NCI-H1048 (cell line): ENCODE measurements around the gene CTXN1.
"Not testable (repeated sequence)": the region's sequence is repeated elsewhere in the genome, so short reads cannot be mapped to it uniquely, and the experiment has no call there.

Source experiments
- DNase-seq: peaks from one replicate; lab custom pipeline; 2025; lab: John Stamatoyannopoulos, UW

Gene CTXN1

GRCh38 chr19:7925171-7925851 is 624 bp downstream of the CTXN1 start:
- no peak for DNase-seq

DNA sequence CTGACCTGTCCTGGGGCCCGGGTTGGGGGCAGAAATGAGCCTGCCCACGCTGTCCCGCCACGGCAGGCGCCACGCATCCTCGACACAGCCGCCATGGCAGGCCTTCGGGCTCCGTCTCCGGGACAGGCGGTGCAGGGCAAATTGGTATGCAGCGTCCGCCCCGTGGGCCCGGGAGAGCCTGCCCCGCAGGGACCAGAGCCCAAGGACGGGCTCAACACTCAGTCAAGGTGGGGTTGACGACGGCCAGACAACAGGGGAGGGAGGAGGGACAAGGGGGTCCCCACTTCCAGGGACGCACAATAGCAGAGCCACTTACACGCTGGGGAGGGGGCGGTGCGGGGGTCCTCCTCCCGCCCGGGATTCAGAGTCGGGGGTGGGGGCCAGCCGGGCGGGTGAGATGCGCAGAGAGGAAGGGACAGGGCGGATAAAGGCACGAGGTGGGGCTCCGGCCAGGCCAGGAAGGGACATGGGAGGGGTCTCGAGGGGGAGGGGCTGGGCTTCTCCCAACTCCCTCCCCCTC is 1.2 kb downstream of the CTXN1 start:
- no peak for DNase-seq

DNA sequence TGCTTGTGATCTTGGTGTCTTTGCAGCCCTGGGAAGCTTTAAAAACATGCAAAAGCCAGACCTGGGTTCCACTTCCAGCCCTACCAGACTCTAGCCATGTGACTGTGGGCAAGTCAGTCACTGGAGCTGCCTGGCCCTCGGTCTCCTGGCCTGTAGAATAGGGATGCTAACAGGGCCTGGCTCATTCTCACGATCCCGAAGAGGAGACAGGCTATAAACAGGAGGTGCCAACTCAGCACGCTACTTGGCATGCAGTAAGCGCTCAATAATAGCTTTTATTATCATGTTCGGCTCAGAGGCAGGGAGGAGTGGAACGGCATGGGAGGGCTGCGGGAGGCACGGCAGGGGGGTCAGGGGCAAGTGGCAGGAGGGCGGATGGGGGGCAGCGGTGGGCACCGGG is 1.7 kb downstream of the CTXN1 start:
- DNase-seq = no peak

- DNase-seq = no peak
These were observed 2.4 kb downstream of the CTXN1 start for GRCh38 chr19:7923295-7924191.

- DNase-seq = no peak
These were observed 3.1 kb downstream of the CTXN1 start for GRCh38 chr19:7922836-7923195.

- DNase-seq = no peak
These were observed 3.7 kb downstream of the CTXN1 start for GRCh38 chr19:7921967-7922835.

DNA sequence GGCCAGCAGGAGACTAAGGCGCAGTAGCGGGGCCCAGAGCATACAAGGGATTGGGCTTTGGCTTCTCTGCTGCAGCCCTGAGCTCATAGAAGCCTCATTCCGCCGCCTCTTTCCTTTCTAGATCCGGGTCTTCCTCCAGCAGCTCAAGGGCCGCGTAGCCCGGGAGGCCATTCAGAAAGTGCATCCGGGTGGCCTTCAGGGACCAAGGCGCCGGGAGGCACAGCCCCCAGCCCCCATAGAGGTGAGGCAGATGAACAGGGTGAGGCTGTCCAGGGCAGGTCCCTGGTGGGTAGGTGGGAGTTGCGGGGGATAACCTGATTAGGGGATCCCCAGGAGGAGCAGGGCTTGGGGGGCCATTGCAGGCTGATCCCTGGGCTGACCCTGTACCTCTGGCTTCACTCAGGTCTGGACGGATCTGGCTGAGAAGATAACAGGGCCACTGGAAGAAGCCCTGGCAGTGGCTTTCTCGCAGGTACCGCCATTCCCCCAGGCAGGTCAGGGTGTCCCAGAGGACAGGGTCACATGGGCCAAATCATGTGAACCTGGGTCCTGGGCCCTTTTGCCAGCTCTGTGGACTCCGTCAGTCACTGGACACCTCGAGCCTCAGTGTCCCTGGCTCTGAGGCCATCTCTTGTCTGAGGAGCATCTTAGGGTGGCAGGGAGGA is 4.5 kb downstream of the CTXN1 start:
- no peak for DNase-seq

DNA sequence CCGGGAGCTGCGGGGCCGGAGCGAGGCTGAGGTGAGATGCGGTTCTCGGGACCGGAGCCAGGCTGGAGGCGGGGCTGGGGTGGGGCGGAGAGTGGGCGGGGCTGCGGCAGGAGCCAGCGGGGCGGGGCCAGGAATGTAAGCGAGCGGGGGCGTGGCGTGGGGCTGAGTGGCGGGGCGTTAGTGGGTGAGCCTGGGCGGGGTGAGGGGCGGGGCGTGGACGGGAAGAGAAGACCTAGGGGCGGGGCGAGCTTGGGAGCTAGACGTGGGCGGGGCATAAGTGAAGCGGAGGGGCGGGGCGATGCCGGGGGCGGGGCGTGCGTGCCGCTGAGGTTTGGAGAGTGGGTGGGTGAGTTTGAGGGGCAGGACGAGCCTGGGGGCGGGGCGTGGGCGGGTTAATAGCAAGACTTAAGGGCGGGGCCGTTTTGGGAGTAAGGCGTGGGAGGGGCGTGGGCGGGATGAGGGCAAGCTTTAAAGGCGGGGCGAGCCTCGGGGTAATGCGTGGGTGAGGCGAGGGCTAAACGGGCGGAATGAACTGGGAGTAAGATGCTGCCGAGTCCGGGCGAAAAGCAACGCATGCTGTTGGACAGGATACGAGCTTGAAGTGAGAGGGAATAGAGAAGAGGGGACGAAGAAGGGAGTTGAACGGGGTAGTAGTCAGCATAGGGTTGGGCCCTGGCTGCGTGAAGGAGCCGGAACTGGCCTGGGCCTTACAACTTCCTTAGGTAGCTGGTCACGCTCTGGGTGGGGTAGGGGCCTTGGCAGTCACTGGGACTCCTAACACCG is 5.2 kb downstream of the CTXN1 start:
- DNase-seq = peak; percentile 94

- peak; percentile 82 for DNase-seq
These were observed 6.1 kb downstream of the CTXN1 start, which contains the start of gene SNAPC2 for GRCh38 chr19:7919610-7920518. Gene SNAPC2, plus strand, starts transcription at chr19:7920338. Its CDS starts 29 bp downstream, at chr19:7920367.

- DNase-seq = no peak
These were observed 7.1 kb downstream of the CTXN1 start for GRCh38 chr19:7918615-7919421.

DNA sequence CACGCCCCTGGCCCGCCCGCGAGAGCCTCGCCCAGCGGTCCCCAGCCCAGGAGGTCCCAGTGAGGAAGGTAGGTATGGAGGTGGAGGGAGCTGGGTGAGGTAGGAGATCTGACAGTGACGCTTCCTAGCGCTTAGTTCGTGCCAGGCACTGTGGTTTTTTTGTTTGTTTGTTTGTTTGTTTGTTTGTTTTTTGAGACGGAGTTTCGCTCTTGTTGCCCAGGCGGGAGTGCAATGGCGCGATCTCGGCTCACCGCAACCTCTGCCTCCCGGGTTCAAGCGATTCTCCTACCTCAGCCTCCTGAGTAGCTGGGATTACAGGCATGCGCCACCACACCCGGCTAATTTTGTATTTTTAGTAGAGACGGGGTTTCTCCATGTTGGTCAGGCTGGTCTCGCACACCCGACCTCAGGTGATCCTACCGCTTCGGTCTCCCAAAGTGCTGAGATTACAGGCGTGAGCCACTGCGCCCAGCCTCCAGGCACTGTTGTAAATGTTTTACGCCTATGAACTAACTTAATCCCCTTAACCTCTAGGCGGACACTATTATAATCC is 7.8 kb downstream of the CTXN1 start:
- not testable (repeated sequence) for DNase-seq

DNA sequence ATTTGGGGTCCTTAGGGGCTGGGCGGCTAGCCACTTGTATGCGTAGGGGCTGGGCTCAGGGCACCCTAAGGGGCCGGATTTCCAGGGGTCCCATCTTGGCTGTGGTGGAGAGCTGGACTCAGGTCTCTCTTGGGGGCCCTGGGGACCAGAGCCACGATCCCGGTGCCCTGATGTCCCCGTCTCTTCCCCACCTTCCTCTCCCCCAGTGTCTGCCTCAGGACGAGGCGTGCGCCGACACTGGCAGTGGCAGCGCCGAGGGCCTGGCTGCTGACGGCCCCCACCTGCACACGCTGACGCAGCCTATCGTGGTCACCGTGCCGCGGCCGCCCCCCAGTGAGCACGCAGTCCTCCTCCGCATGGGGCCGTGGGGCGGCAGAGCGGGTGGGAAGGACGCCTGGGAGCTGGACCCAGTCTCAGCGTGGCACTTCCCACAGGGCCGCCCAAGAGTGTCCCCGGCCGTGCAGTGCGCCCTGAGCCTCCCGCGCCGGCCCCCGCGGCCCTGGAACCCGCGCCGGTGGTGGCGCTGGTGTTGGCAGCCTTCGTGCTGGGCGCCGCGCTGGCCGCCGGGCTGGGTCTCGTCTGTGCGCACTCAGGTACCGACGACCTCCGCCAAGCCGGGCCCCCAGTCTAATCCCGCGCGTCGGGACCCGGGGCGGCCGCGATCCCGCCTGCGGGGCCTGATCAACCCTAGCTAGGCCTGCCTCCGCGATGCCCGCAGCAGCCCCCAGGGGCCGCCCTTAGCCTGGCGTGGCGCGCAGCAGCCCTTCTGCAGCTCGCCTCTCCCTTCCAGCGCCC is 8.5 kb downstream of the CTXN1 start:
- DNase-seq = no peak

DNA sequence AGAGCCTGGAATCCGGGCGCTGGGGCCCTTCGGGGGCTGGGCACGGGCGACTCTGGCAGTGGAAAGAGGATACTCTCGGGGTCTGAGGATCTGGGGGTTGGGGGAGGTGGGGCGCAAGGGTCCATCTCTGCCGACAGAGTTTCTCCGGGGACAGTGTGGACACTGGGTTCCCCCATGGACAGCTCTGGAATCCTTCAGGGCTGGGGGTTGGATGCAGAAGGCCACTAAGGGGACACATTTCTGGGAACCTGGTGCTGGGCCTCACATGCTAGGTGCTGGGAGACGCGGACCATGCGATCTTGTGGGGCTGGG is 9.0 kb downstream of the CTXN1 start:
- no peak for DNase-seq

GRCh38 chr19:7916103-7916954 is 9.6 kb downstream of the CTXN1 start:
- DNase-seq = no peak

DNA sequence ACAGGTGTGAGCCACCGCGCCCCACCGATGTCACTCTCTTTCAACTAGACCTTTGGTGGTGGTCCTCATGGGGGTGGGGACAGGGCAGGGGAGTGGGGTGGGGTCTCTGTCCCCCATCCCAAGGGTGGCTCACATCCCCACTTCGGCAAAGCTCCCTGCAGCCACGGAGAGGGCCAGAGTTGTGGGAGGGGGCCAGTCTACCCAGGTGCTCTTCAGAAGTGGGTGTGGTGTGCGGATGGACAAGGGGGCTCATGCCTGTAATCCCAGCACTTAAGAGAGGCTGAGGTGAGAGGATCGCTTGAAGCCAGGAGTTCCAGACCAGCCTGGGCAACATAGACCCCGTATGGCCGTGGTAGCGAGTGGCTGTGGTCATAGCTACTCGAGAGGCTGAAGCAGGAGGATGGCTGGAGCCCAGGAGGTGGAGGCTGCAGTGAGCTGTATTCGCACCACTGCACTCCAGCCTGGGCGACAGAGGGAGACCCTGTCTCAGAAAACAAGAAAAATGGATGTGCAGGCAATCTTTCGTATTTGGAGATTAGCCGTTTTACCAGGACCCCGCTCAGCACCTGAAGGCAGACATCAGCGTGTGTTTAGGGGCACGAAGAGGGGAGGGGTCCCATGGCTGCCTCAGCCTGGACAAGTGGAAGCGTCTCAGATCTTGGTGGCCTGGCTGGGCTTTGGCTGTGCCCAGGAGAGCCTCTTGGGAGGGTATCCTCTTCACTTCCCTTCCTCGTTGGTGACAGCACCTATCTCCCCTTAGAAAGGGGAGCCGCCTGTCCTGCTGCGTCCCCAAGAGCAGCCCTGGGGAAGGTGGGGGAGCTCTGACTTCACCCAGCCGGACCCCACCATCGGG is 10.5 kb downstream of the CTXN1 start:
- DNase-seq = no peak

DNA sequence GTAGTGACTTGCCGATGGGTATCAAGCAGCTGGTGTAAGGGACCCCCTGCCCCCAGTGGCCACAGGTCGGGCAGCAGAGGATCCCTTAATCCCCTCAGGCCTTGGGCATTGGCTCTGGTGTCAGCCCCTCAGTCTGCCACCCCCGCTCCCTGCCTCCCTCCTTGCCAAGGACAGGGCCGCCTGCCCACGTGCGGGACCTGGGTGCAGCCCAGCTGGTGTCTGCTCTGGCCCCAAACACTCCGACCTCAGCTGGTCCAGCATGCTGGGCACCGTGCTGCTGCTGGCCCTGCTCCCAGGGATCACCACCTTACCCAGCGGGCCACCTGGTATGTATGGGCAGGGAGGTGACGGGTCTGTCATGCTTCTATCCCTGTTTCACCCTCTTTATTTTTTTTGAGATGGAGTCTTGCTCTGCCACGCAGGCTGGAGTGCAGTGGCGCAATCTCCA is 11.3 kb downstream of the CTXN1 start, which contains the start of gene TGFBR3L:
Gene TGFBR3L (plus strand): TSS at position 233 of the 448 bp plus-strand sequence.
- DNase-seq = no peak
